IMR-90 (cell line): Measurements from ENCODE around the gene NOS1. TPM values are rescaled to one million over a fixed set of nuclear protein-coding genes. Genes with fewer than 3 reads are reported as not detected.

Source experiments
- ATAC-seq: fragments of 200-7000 bp; cut with Tn5 transposase; 2 replicates; pipeline ENCODE4 v1.9.1; 2020; ENCODE audit warnings: low read depth, mild to moderate bottlenecking, moderate library complexity
- BruUV-seq: library from RNA; stranded (reverse); fragments of 400-500 nt; replicated peaks from 2 replicates; lab custom pipeline; 2021; lab: Mats Ljungman, UMichigan
- CTCF ChIA-PET: fragments of 300-600 bp; formaldehyde crosslinking; extraction: SDS; loops from one replicate; lab custom pipeline; 2021; ENCODE audit warnings: antibody characterized with exemption; lab: Yijun Ruan, JAX
- POLR2A ChIA-PET: fragments of 300-600 bp; sonication (Branson Sonifier 250); formaldehyde crosslinking; loops from one replicate; lab custom pipeline; 2022; ENCODE audit warnings: antibody characterized with exemption; ENCODE audit not compliant: unreplicated experiment; lab: Charles Lee
- DNase-seq: peaks from one replicate; pipeline ENCODE4 v3.0.0; 2013
- H2AFZ ChIP-seq: replicated peaks from 2 replicates; pipeline ENCODE3; 2013; ENCODE audit warnings: low read length, mild to moderate bottlenecking; ENCODE audit not compliant: poor library complexity
- H2AK5ac ChIP-seq: 2 replicates; pipeline ENCODE4 v1.6.1; 2013; ENCODE audit warnings: low read depth, low read length, inconsistent platforms
- H2AK9ac ChIP-seq: replicated peaks from 2 replicates; pipeline ENCODE3; 2013; ENCODE audit warnings: mild to moderate bottlenecking, low read depth, low read length, moderate library complexity; ENCODE audit not compliant: poor library complexity
- H2BK120ac ChIP-seq: 2 replicates; pipeline ENCODE4 v1.6.1; 2013; ENCODE audit warnings: low read depth, low read length, inconsistent platforms
- H2BK15ac ChIP-seq: 3 replicates; pipeline ENCODE4 v1.6.1; 2013; ENCODE audit warnings: low read depth, low read length, inconsistent platforms
- H2BK20ac ChIP-seq: 2 replicates; pipeline ENCODE4 v1.6.1; 2013; ENCODE audit warnings: low read depth, mild to moderate bottlenecking, inconsistent platforms, low read length, moderate library complexity
- H2BK5ac ChIP-seq: 2 replicates; pipeline ENCODE4 v1.6.1; 2013; ENCODE audit warnings: mild to moderate bottlenecking, low read depth, low read length, inconsistent platforms; ENCODE audit not compliant: poor library complexity, severe bottlenecking
- H3K14ac ChIP-seq: replicated peaks from 2 replicates; pipeline ENCODE4 v1.6.1; 2013; ENCODE audit warnings: low read depth, low read length, inconsistent platforms
- H3K18ac ChIP-seq: 2 replicates; pipeline ENCODE4 v1.6.1; 2013; ENCODE audit warnings: low read depth, low read length, control low read depth
- H3K23ac ChIP-seq: 2 replicates; pipeline ENCODE4 v1.6.1; 2013; ENCODE audit warnings: low read depth, low read length, inconsistent platforms
- H3K27ac ChIP-seq: 2 replicates; pipeline ENCODE4 v1.5.1; 2013; ENCODE audit warnings: mild to moderate bottlenecking, control low read depth, low read length; ENCODE audit not compliant: insufficient read depth
- H3K27me3 ChIP-seq: 2 replicates; pipeline ENCODE4 v1.6.1; 2013; ENCODE audit warnings: low read length; ENCODE audit not compliant: control insufficient read depth, insufficient read depth
- H3K36me3 ChIP-seq: 2 replicates; pipeline ENCODE4 v1.6.1; 2013; ENCODE audit warnings: low read length, mixed read lengths; ENCODE audit not compliant: control insufficient read depth, insufficient read depth
- H3K4ac ChIP-seq: 2 replicates; pipeline ENCODE4 v1.6.1; 2013; ENCODE audit warnings: low read depth, low read length, inconsistent platforms
- H3K4me1 ChIP-seq: 2 replicates; pipeline ENCODE4 v1.6.1; 2013; ENCODE audit warnings: low read length, mixed read lengths; ENCODE audit not compliant: control insufficient read depth, insufficient read depth
- H3K4me2 ChIP-seq: 2 replicates; pipeline ENCODE4 v1.6.1; 2013; ENCODE audit warnings: low read depth, mild to moderate bottlenecking, control low read depth, low read length, moderate library complexity
- H3K4me3 ChIP-seq: 2 replicates; pipeline ENCODE4 v1.5.1; 2013; ENCODE audit warnings: low read depth, mild to moderate bottlenecking, control low read depth, low read length, moderate library complexity; ENCODE audit not compliant: insufficient read depth
- H3K56ac ChIP-seq: 2 replicates; pipeline ENCODE4 v1.6.1; 2013; ENCODE audit warnings: low read length, inconsistent platforms; ENCODE audit not compliant: insufficient read depth; ENCODE audit errors: extremely low read depth
- H3K79me1 ChIP-seq, 2 experiments: 2 replicates each; pipeline ENCODE4 v1.6.1; 2013; ENCODE audit warnings: low read length in 2 of 2, inconsistent platforms in 1 of 2, low read depth in 1 of 2
- H3K9ac ChIP-seq: 2 replicates; pipeline ENCODE4 v1.6.1; 2013; ENCODE audit warnings: low read depth, low read length, control low read depth
- H3K9me1 ChIP-seq: 2 replicates; pipeline ENCODE4 v1.6.1; 2013; ENCODE audit warnings: low read length, inconsistent platforms; ENCODE audit not compliant: insufficient read depth
- H3K9me3 ChIP-seq: 2 replicates; pipeline ENCODE4 v1.6.1; 2013; ENCODE audit warnings: low read length; ENCODE audit not compliant: control insufficient read depth, insufficient read depth
- H4K20me1 ChIP-seq: 2 replicates; pipeline ENCODE4 v1.6.1; 2013; ENCODE audit warnings: low read length, inconsistent platforms; ENCODE audit not compliant: insufficient read depth
- H4K5ac ChIP-seq: 2 replicates; pipeline ENCODE4 v1.6.1; 2013; ENCODE audit warnings: mild to moderate bottlenecking, low read depth, low read length, control low read depth
- H4K8ac ChIP-seq, 2 experiments: 2 replicates each; pipeline ENCODE4 v1.6.1; 2013; ENCODE audit warnings: low read depth in 2 of 2, low read length in 2 of 2, control low read depth in 1 of 2, inconsistent platforms in 1 of 2
- H4K91ac ChIP-seq: 2 replicates; pipeline ENCODE4 v1.6.1; 2013; ENCODE audit warnings: low read depth, low read length, inconsistent platforms; ENCODE audit not compliant: insufficient read depth
- BHLHE40 ChIP-seq: fragments of 150-350 bp; IDR thresholded peaks from 2 replicates; pipeline ENCODE4 v1.6.1; 2016; ENCODE audit warnings: mild to moderate bottlenecking, low read depth, low read length
- CEBPB ChIP-seq: IDR thresholded peaks from 2 replicates; pipeline ENCODE4 v1.6.1; 2012; ENCODE audit warnings: low read depth, low read length, improper control_type of control experiment
- CHD1 ChIP-seq: IDR thresholded peaks from 2 replicates; pipeline ENCODE4 v1.6.1; 2012; ENCODE audit warnings: low read depth, low read length, improper control_type of control experiment
- CTCF ChIP-seq: conservative IDR thresholded peaks from 2 replicates; pipeline ENCODE4 v1.5.1; 2012; ENCODE audit warnings: mild to moderate bottlenecking, low read depth, low read length, improper control_type of control experiment
- ELK1 ChIP-seq: fragments of 150-350 bp; IDR thresholded peaks from 2 replicates; pipeline ENCODE4 v1.6.1; 2016; ENCODE audit warnings: low read depth, mild to moderate bottlenecking, low read length, moderate library complexity, borderline replicate concordance
- FOS ChIP-seq: fragments of 150-350 bp; IDR thresholded peaks from 2 replicates; pipeline ENCODE4 v1.6.1; 2016; ENCODE audit warnings: low read depth, low read length
- MAFK ChIP-seq: IDR thresholded peaks from 2 replicates; pipeline ENCODE4 v1.6.1; 2012; ENCODE audit warnings: low read depth, low read length, improper control_type of control experiment
- MAZ ChIP-seq: IDR thresholded peaks from 2 replicates; pipeline ENCODE4 v1.6.1; 2012; ENCODE audit warnings: low read depth, mild to moderate bottlenecking, low read length, improper control_type of control experiment, moderate library complexity, borderline replicate concordance
- MXI1 ChIP-seq: IDR thresholded peaks from 2 replicates; pipeline ENCODE4 v1.6.1; 2012; ENCODE audit warnings: low read depth, mild to moderate bottlenecking, low read length, moderate library complexity, borderline replicate concordance
- NFE2L2 ChIP-seq: fragments of 150-350 bp; IDR thresholded peaks from 2 replicates; pipeline ENCODE4 v1.6.1; 2016; ENCODE audit warnings: low read depth, mild to moderate bottlenecking, low read length
- POLR2A ChIP-seq: IDR thresholded peaks from 2 replicates; pipeline ENCODE4 v1.6.1; 2012; ENCODE audit warnings: mild to moderate bottlenecking, low read depth, low read length
- RAD21 ChIP-seq: IDR thresholded peaks from 2 replicates; pipeline ENCODE4 v1.6.1; 2012; ENCODE audit warnings: low read length, improper control_type of control experiment
- RCOR1 ChIP-seq: IDR thresholded peaks from 2 replicates; pipeline ENCODE4 v1.6.1; 2012; ENCODE audit warnings: mild to moderate bottlenecking, low read length, improper control_type of control experiment; ENCODE audit not compliant: insufficient replicate concordance
- RFX5 ChIP-seq: IDR thresholded peaks from 2 replicates; pipeline ENCODE4 v1.8.0; 2012; ENCODE audit warnings: low read depth, mild to moderate bottlenecking, low read length, moderate library complexity
- SMC3 ChIP-seq: fragments of 150-350 bp; IDR thresholded peaks from 2 replicates; pipeline ENCODE4 v1.6.1; 2016; ENCODE audit warnings: low read depth, mild to moderate bottlenecking, antibody characterized with exemption, low read length, moderate library complexity
- USF2 ChIP-seq: fragments of 150-350 bp; IDR thresholded peaks from 2 replicates; pipeline ENCODE4 v1.6.1; 2017; ENCODE audit warnings: mild to moderate bottlenecking, antibody characterized with exemption, low read length, low read depth
- WGBS, 2 experiments: methylation state at CpG; one replicate each; pipeline versions ENCODE4 v1.1.5 to v1.1.7; 2013; ENCODE audit warnings: missing lambda C conversion rate in 2 of 2; ENCODE audit not compliant: insufficient read length in 1 of 2; ENCODE audit errors: extremely low coverage in 2 of 2; 5-methylcytosine and 5-hydroxymethylcytosine counted together
- dilution Hi-C: fragments of 300-500 bp; cut with HindIII; formaldehyde crosslinking; loops from one replicate; pipeline ENCODE4 v1.14.3; 2018; ENCODE audit warnings: low sequenced_read_pairs; ENCODE audit not compliant: unreplicated experiment
- in situ Hi-C: fragments of 300-500 bp; cut with MboI; formaldehyde crosslinking; loops from 3 replicates; pipeline ENCODE4 v1.14.3; 2019; ENCODE audit warnings: low sequenced_read_pairs, inconsistent platforms, mixed read lengths
- intact Hi-C: fragments of 100-400 bp; cut with micrococcal nuclease; formaldehyde crosslinking; loops from 2 replicates; pipeline ENCODE4 v1.10.0; 2022
- polyA plus RNA-seq, 3 experiments: library from polyadenylated mRNA; depleted of rRNA; stranded (reverse); fragments of >200 nt; gene quantifications; 2 replicates each; pipeline ENCODE4 v1.2.3, GENCODE V29; 2012; ENCODE audit warnings: low replicate concordance in 1 of 3
- total RNA-seq: library from RNA; depleted of rRNA; stranded (reverse); fragments of >200 nt; gene quantifications from 2 replicates; pipeline ENCODE4 v1.2.3, GENCODE V29; 2012

NOS1 gene
- total and polyA plus RNA-seq, 2 of the 4 experiments (the other 2 are of a cell fraction), result 0.09 TPM; not detected in 1

GRCh38 chr12:117262749-117263148 is 98.7 kb downstream of the NOS1 start:
- Histone ChIP-seq H4K8ac (no peak overlapping the region), H2BK5ac (no peak overlapping the region), H3K79me1 (no peaks in the 10 kb centered on the region), H2BK20ac (no peak overlapping the region), H3K9ac (no peak overlapping the region), H3K4ac (no peak overlapping the region), H3K9me3 (peaks cover 24% of the 10 kb centered on the region), H4K5ac (no peak overlapping the region), H3K14ac (no peak overlapping the region), H3K4me1 (no peaks in the 10 kb centered on the region), H3K56ac (no peak overlapping the region), H4K20me1 (no peaks in the 10 kb centered on the region), H3K4me2 (no peak overlapping the region), H3K36me3 (no peaks in the 10 kb centered on the region), H2BK15ac (no peak overlapping the region), H3K27ac (no peak overlapping the region), H3K27me3 (no peaks in the 10 kb centered on the region), H2BK120ac (no peak overlapping the region), H2AK9ac (no peak overlapping the region), H2AK5ac (no peak overlapping the region), H3K4me3 (no peak overlapping the region), H3K18ac (no peak overlapping the region), H2AFZ (no peak overlapping the region), H4K91ac (no peak overlapping the region), H3K23ac (no peak overlapping the region), H3K9me1 (no peaks in the 10 kb centered on the region)
- ChIA-PET POLR2A (no interaction called here), CTCF (no interaction called here)
- dilution Hi-C loops, result no loop called here
- DNase-seq (no peak), ATAC-seq (no peak)
- BruUV-seq, result no TSS peak
- in situ Hi-C loops, result no loop called here
- TF ChIP-seq CTCF (no peak), ELK1 (no peak), MAZ (no peak), USF2 (no peak), SMC3 (no peak), RAD21 (no peak), MAFK (no peak), MXI1 (no peak), BHLHE40 (no peak), FOS (no peak), POLR2A (no peak), RFX5 (no peak), NFE2L2 (no peak), CHD1 (no peak), CEBPB (no peak), RCOR1 (no peak)
- no CpG with 5 or more reads among the region's 3 CpGs for WGBS, 2 experiments
- intact Hi-C loops, result no loop called here
